ENCODE data around the gene SRGAP3.
A peak's percentile ranks its signal among the peaks of the same experiment; 100 is the strongest.

Gene SRGAP3

DNA sequence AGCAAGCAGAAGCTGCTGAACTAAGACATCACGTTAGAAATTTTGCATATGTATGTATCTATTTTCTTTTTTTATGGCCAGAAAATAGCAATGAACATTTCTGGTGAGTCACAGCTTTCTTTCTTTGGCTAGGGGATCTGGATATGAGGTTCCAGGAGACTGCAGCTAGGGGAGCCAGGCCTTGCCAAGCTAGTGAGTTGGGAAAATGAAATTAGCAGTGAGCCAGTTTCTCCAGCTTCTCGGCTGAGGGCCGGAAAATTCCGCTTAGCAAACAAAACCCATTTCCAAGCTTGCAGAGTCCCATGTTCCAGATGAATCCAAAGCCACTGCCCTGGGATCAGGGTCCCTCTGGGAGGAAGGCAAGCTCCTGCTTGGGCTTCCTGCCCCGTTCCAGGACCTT is 137.6 kb downstream of the SRGAP3 start:
- no peak for TF ChIP-seq EP300 (IDR thresholded peaks at IDR 0.05; ENCODE audit: borderline replicate concordance)
- no peak for TF ChIP-seq CREB1 (IDR thresholded peaks at IDR 0.05; ENCODE audit: low read depth)
- no peak for TF ChIP-seq NFIC (IDR thresholded peaks at IDR 0.05)
- TF ChIP-seq ZBTB7A (IDR thresholded peaks at IDR 0.05; ENCODE audit: low read depth) = no peak
- no peak for TF ChIP-seq FOXM1 (IDR thresholded peaks at IDR 0.05; ENCODE audit: borderline replicate concordance, low read depth)
- TF ChIP-seq TAF1 (IDR thresholded peaks at IDR 0.05; ENCODE audit: low read depth) = no peak
- TF ChIP-seq, protein P1, sequence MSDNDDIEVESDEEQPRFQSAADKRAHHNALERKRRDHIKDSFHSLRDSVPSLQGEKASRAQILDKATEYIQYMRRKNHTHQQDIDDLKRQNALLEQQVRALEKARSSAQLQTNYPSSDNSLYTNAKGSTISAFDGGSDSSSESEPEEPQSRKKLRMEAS (IDR thresholded peaks at IDR 0.05) = no peak
- TF ChIP-seq RAD21 (IDR thresholded peaks at IDR 0.05; ENCODE audit: low read depth) = no peak
- TF ChIP-seq EGR1 (IDR thresholded peaks at IDR 0.05) = no peak
- no peak for TF ChIP-seq TCF12 (IDR thresholded peaks at IDR 0.05; ENCODE audit: low read depth)
- TF ChIP-seq CEBPB (IDR thresholded peaks at IDR 0.05) = no peak
- TF ChIP-seq, protein P2, sequence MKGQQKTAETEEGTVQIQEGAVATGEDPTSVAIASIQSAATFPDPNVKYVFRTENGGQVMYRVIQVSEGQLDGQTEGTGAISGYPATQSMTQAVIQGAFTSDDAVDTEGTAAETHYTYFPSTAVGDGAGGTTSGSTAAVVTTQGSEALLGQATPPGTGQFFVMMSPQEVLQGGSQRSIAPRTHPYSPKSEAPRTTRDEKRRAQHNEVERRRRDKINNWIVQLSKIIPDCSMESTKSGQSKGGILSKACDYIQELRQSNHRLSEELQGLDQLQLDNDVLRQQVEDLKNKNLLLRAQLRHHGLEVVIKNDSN (IDR thresholded peaks at IDR 0.05) = no peak

DNA sequence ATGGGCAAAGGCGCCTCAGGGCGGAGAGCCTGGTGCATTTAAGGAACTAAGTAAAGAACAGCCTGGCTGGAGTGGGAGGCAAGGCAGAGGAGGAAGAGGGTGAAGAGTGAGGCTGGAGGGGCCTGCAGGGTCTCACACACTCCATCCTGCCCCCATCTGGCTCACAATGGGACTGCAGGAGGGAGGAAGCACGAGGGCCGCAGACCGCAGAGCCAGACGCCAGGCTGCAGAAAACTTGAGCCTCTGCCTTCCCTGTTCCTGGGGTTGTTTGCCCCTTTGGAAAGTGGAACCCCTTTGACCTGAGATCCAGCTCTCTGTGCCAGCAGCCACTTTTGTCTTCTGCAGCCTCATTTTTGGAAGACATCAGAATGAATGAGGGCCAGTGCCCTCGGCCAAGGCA is 138.0 kb downstream of the SRGAP3 start:
- TF ChIP-seq NFIC (IDR thresholded peaks at IDR 0.05) (no peak), CEBPB (IDR thresholded peaks at IDR 0.05) (no peak), TEAD4 (IDR thresholded peaks at IDR 0.05) (no peak), RAD21 (IDR thresholded peaks at IDR 0.05; ENCODE audit: low read depth) (no peak), FOXM1 (IDR thresholded peaks at IDR 0.05; ENCODE audit: borderline replicate concordance, low read depth) (no peak), EGR1 (IDR thresholded peaks at IDR 0.05) (no peak), ZBTB7A (IDR thresholded peaks at IDR 0.05; ENCODE audit: low read depth) (no peak), YY1 (IDR thresholded peaks at IDR 0.05; ENCODE audit: low read depth) (no peak), EP300 (IDR thresholded peaks at IDR 0.05; ENCODE audit: borderline replicate concordance) (no peak), TAF1 (IDR thresholded peaks at IDR 0.05; ENCODE audit: low read depth) (no peak), TCF12 (IDR thresholded peaks at IDR 0.05; ENCODE audit: low read depth) (no peak), CREB1 (IDR thresholded peaks at IDR 0.05; ENCODE audit: low read depth) (no peak)
- TF ChIP-seq, protein P3, sequence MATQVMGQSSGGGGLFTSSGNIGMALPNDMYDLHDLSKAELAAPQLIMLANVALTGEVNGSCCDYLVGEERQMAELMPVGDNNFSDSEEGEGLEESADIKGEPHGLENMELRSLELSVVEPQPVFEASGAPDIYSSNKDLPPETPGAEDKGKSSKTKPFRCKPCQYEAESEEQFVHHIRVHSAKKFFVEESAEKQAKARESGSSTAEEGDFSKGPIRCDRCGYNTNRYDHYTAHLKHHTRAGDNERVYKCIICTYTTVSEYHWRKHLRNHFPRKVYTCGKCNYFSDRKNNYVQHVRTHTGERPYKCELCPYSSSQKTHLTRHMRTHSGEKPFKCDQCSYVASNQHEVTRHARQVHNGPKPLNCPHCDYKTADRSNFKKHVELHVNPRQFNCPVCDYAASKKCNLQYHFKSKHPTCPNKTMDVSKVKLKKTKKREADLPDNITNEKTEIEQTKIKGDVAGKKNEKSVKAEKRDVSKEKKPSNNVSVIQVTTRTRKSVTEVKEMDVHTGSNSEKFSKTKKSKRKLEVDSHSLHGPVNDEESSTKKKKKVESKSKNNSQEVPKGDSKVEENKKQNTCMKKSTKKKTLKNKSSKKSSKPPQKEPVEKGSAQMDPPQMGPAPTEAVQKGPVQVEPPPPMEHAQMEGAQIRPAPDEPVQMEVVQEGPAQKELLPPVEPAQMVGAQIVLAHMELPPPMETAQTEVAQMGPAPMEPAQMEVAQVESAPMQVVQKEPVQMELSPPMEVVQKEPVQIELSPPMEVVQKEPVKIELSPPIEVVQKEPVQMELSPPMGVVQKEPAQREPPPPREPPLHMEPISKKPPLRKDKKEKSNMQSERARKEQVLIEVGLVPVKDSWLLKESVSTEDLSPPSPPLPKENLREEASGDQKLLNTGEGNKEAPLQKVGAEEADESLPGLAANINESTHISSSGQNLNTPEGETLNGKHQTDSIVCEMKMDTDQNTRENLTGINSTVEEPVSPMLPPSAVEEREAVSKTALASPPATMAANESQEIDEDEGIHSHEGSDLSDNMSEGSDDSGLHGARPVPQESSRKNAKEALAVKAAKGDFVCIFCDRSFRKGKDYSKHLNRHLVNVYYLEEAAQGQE (IDR thresholded peaks at IDR 0.05; ENCODE audit: low read depth) = no peak
- TF ChIP-seq, protein P2 (IDR thresholded peaks at IDR 0.05) = no peak
- TF ChIP-seq, protein P1 (IDR thresholded peaks at IDR 0.05) = no peak

DNA sequence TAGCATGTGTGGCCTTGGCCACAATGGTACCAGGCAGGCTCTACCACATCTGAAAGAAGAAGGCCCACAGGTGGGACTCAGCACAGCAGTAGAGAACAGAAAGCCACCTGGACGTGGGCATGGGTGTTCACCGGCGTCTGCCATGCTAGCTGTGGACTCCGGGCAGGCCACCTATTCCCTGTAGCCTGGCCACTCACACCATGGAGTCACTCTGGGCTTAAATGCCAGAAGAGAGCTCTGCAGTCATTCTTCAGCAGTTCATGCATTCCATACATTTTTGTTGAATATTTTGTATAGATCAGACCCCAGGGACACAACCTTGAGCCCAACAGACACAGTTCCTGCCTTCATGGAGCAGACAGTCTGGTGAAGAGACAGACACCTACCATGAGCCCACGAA is 138.6 kb downstream of the SRGAP3 start:
- TF ChIP-seq TEAD4 (IDR thresholded peaks at IDR 0.05) = 0 out of 2 replicates have a peak, but pooled peaks have one; percentile 5
- TF ChIP-seq, protein P3 (IDR thresholded peaks at IDR 0.05; ENCODE audit: low read depth) = no peak
- TF ChIP-seq ZBTB7A (IDR thresholded peaks at IDR 0.05; ENCODE audit: low read depth) = no peak
- no peak for TF ChIP-seq EP300 (IDR thresholded peaks at IDR 0.05; ENCODE audit: borderline replicate concordance)

DNA sequence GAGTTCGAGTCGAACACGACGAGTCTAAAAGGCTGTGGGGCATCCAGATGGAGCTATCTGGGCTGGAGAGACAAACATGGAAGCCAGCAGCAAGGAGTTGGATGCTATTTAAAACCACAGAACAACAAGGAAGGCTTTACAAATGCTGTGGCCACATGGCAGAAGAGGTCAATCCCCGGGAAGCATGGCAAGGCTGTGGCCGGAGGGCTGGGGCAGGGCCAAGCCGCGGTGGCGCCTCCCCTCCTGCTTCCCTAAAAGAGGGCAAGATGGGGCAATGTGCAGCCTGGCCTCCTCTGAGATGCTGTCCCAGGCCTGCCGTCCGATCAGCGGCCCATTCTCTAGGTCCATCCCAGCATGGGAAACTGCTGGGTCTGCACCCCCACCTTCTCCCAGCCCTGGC is 139.1 kb downstream of the SRGAP3 start:
- no peak for TF ChIP-seq FOXM1 (IDR thresholded peaks at IDR 0.05; ENCODE audit: borderline replicate concordance, low read depth)

DNA sequence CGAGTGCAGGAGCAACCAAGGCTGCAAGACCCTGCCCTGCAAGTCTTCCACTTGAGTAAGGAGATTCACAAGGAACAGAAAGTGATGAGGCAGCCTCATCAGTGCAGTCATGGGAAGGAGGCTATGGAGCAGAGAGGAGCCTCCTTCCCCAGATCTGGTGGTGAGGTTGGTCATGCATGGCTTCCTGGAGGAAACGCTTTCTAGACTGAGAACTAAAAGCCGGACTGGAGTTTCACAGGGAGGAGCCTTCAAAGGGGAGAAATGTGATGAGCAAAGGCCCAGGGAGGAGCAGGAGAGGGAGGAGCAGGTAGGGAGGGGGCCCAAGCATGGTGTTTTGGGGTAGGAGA is 139.9 kb downstream of the SRGAP3 start:
- no peak for TF ChIP-seq ZBTB7A (IDR thresholded peaks at IDR 0.05; ENCODE audit: low read depth)
- no peak for TF ChIP-seq RAD21 (IDR thresholded peaks at IDR 0.05; ENCODE audit: low read depth)
- TF ChIP-seq, protein P2 (IDR thresholded peaks at IDR 0.05) = no peak
- TF ChIP-seq, protein P3 (IDR thresholded peaks at IDR 0.05; ENCODE audit: low read depth) = no peak
- TF ChIP-seq CREB1 (IDR thresholded peaks at IDR 0.05; ENCODE audit: low read depth) = no peak
- no peak for TF ChIP-seq TEAD4 (IDR thresholded peaks at IDR 0.05)
- no peak for TF ChIP-seq CEBPB (IDR thresholded peaks at IDR 0.05)
- no peak for TF ChIP-seq TCF12 (IDR thresholded peaks at IDR 0.05; ENCODE audit: low read depth)
- TF ChIP-seq TAF1 (IDR thresholded peaks at IDR 0.05; ENCODE audit: low read depth) = no peak
- no peak for TF ChIP-seq NFIC (IDR thresholded peaks at IDR 0.05)
- TF ChIP-seq, protein P1 (IDR thresholded peaks at IDR 0.05) = no peak
